ENCODE data around the gene ARAP2.

DNA sequence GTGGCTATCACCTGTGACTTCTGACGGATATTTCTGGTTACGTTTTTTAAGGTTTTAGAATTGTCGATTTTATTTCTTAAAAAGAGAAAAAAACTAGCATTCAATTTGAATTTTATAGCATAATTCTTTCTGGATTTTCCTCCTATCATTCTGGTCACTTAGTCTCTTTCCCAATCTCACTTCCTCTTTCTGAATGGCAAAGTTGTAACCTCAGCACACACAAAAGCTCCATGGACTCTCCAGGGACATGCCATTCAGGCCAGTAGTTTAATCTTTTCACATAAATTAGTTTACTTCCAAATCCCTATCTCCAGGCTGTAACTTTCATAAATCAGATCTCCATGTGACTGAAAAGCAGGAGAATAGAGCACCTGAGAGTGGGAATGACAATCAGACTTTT, 110.7 kb downstream of the ARAP2 start:
- TF ChIP-seq, protein P1, sequence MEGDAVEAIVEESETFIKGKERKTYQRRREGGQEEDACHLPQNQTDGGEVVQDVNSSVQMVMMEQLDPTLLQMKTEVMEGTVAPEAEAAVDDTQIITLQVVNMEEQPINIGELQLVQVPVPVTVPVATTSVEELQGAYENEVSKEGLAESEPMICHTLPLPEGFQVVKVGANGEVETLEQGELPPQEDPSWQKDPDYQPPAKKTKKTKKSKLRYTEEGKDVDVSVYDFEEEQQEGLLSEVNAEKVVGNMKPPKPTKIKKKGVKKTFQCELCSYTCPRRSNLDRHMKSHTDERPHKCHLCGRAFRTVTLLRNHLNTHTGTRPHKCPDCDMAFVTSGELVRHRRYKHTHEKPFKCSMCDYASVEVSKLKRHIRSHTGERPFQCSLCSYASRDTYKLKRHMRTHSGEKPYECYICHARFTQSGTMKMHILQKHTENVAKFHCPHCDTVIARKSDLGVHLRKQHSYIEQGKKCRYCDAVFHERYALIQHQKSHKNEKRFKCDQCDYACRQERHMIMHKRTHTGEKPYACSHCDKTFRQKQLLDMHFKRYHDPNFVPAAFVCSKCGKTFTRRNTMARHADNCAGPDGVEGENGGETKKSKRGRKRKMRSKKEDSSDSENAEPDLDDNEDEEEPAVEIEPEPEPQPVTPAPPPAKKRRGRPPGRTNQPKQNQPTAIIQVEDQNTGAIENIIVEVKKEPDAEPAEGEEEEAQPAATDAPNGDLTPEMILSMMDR (IDR thresholded peaks at IDR 0.05): no peak
- no peak for TF ChIP-seq POLR2A (IDR thresholded peaks at IDR 0.05)

Measured in lower leg skin (tissue), 3 donors.